OCI-M1 (cell line): ENCODE data around the gene RHOC.
"Not testable (repeated sequence)": the region's sequence is repeated elsewhere in the genome, so short reads cannot be mapped to it uniquely, and the experiment has no call there.

Experiments used
- DNase-seq: peaks from one replicate; lab custom pipeline; 2025; lab: John Stamatoyannopoulos, UW

Gene RHOC

DNA sequence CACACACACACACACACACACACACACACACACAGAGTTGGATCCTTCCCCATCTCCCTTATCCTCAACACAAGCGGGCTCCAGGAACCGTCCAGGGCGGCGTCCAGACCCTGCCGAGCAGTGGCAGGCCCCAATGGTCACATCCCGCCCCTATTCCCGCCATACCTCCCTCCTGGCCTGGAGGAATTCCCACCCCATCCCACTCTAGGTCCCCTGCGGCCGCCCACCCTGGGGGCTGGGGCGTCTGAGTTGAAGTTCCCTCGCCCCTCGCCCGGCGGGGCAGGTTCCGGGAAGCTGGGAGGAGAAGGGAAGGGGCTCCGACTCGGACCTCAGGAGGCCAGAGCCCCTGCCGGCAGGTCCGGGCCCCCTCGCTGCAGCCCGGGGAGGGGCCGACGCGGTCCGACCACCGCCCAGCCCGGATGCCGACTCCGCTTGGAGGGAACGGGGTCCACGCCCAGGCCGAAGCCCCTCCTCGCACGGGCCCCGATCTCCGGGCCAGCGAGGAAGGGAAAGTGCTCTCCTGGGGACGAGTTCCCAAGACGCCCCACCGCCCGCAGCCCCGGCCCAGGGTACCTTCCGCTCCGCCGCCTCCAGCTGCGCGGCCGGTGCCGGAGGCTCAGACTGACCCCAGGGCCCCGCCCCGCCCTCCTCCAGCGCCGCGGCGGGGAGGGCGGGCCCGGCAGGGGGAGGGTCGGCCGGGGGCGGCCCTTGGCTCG, at the start of gene RHOC:
RHOC (minus strand) TSS at position 623 of the 716 bp plus-strand sequence. CDS start 3,328 bp downstream, outside the sequence.
- DNase-seq, result peak; percentile 88

DNA sequence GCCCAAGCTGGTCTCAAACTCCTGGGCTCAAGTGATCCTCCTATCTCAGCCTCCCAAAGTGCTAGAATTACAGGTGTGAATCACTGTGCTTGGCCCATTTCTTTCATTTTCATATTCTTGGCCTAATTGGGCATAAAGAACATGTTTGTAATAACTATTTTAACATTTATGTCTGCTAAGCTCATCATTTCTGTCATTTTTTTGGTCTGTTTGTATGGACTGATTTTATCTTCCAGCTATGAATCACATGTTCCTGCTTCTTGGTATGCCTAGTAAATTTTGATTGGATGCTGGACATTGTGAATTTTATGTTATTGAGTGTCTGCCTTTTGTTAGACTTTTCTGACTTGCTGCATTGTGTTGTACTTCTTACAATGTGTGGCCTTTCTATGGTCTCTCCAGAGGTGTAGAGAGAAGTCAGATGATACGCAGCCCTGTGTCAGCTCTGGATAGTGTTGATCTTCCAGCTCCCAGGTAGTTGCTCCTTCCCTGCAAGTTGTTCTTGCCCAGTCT, 47.2 kb upstream of the RHOC start:
- DNase-seq, result no peak

DNA sequence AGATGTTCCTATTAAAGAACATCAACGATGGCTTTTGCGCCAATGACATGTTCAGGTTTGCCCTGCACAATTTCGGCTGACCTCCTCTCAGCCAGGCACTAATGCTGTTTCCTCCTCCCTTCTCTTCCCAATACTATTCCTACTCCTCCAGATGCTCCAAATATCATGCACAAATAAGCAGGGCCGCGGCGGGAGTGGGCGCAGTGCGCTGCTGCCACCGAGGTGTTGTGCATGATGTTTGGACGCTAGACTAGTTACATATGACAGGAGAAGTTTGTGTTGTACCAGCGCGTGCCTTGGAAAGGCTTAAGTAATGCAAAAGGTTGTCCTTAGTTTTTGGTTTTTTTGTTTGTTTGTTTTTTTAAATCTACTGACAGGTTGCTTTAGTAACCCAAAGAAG, 41.5 kb upstream of the RHOC start:
- DNase-seq, result no peak

DNA sequence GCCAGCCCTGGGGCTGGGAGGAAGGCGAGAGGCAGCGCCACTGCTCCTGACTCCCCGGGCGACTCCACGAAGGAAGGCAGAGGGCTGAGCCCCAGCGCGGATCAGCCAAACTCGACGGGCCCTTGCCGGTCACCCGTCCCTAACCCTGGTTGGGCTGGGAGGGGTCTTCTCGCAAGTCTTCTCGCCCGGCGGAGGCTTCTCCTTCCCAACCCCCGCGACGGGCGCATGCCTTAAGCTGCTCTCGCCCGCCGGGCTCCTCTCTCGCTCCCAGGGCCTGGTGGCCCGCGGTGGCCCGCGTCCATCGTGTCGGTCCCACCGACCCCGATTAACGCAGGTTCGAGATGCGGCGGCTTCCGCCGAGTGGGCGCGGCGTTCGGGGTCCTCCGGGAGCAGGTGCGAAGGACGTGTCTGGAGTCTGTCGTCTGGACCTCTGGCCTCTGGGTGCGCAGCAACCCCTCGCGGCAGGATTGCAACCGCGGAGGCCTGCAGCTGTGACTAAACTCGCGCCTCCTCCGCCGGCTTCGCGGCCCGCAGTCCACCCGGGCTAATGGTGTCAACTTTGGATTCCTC, 37.2 kb upstream of the RHOC start:
- DNase-seq, result no peak

DNA sequence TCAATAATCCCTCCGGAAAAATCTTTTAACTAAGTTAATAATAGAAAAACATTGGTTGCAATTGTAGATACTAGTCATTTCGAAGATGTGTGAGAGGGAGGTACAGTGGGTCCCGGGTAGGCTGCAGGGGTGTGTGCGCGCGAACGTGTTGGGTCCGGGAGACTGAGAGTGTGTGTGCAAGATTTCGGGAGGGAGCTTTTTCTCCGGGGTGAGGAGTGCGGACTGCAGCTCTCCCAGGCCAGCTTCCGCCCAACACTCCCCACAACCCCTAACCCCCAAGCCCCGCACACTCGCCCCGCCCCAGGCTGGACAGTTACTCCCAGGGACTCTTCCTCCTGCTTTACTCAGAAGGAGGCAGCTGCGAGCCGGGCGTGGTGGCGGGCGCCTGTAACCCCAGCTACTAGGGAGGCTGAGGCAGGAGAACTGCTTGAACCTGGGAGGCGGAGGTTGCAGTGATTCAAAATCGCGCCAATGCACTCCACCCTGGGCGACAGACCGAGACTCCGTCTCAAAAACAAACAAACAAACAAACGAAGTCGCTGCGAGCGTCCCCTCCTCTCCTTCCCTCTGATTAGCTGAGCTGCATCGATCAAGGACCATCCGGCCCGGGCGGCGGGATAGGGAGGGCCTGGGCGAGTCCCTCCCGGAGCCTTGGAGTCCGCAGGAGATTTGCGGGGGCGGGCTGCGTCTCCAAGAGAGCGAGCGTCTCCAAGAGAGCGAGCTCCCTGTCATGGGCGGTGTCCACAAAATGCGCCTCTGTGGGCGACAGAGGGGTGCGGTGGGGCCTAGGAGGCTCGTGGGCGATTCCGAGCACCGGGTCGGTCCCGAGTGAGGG, 36.5 kb upstream of the RHOC start:
- no peak for DNase-seq

DNA sequence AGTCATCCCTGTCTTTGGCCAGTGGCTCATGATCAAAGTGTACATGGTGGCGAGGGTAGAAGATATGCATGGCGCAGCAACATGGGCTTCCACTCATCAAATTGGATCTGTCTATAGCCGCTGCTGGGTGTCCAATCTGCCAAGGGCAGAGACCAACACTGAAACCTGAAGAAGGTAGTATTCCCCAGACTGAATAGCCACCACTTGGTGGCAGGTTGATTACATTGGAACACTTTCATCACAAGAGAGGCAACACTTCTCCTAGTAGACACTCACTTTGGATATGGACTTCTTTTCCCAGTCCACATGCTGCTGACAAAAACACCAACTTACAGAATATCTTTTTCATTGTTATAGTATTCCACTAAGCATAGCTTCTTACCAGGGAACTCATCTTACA, 30.6 kb upstream of the RHOC start:
- peak; percentile 16 for DNase-seq

GRCh38 chr1:112735752-112736151, 28.8 kb upstream of the RHOC start:
- DNase-seq, result no peak

GRCh38 chr1:112731451-112731850, 24.5 kb upstream of the RHOC start:
- no peak for DNase-seq

DNA sequence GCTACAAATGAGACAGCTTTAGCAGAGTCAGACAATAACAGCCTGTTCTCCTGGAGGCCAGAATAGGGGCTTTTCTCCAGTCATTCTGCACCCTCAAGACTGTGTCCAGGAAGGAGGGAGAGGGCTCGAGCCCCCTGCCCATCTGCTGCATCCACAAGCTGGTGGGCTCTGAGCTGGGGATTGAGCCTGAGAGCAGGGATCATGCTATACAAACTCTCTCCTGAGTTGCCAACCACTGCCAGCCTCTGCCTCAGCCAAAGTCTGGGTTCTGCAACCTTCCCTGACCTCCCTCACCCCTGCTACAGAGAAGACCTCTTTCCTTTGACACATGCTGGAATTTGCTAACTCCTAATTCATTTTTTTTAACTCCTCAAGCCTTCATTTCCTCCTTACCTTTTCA, 23.0 kb upstream of the RHOC start:
- DNase-seq, result no peak

DNA sequence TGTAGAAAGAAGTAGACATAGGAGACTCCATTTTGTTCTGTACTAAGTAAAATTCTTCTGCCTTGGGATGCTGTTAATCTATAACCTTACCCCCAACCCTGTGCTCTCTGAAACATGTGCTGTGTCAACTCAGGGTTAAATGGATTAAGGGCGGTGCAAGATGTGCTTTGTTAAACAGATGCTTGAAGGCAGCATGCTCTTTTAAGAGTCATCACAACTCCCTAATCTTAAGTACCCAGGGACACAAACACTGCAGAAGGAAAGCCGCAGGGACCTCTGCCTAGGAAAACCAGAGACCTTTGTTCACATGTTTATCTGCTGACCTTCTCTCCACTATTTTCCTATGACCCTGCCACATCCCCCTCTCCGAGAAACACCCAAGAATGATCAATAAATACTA, 22.1 kb upstream of the RHOC start:
- not testable (repeated sequence) for DNase-seq

GRCh38 chr1:112728306-112728971, 21.5 kb upstream of the RHOC start:
- DNase-seq, result not testable (repeated sequence)

GRCh38 chr1:112727716-112728115, 20.8 kb upstream of the RHOC start:
- peak; percentile 41 for DNase-seq

- not testable (repeated sequence) for DNase-seq
These were observed 17.3 kb upstream of the RHOC start for GRCh38 chr1:112724240-112724639.

DNA sequence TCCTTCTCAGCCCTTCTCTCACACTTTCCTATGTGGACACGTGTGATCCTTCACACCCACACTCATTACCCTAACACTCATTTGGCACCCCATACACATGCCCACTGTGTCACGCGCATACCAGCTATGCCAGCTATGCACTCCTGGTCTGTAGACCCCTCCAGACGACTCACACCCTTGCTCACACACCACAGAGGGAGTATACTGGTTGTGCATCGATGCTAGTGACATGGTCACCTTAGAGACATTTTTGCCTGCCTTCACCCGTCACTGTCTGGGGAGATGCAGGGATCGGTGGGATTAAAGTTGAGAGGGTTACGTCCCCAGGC, 16.5 kb upstream of the RHOC start:
- no peak for DNase-seq

DNA sequence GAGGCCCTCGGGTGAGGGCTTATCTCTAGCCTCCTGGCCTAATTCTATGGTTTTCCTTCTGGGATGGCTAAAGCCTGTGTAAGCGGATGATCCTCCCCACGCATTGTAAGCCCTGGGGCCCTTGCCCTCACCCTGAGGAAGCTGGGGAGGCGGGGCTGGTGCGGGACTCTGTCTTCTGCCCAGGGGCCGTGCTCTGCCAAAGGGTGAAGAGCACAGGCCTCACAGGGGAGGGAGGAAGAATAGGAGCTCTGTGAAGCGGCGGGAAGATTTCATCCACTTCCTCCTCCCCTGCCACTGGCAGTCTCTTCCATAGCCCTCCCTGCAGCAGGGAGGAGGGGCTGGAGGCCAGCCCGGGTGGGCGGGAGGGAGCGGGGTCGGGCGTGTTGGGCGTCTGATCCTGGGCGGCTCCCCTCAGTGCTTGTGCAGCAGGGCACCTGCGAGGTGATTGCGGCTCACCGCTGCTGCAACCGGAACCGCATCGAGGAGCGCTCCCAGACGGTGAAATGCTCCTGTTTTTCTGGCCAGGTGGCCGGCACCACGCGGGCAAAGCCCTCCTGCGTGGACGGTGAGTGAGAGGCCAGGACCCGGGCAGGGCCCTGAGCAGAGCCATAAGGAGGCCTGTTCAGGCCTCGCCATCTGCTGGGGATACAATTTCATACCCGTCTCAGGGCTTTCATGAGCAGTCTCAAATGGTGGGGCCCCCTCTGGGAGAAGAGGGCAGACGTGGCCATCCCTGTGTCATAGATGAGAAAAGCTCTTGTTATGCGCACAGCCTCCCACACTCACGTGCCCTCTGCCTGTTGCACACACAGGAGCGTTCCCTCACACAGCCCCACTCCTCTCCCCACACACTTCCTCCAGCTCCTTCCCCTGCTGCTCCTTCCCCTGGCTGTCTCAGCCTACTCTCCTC, 15.9 kb upstream of the RHOC start:
- DNase-seq, result no peak

DNA sequence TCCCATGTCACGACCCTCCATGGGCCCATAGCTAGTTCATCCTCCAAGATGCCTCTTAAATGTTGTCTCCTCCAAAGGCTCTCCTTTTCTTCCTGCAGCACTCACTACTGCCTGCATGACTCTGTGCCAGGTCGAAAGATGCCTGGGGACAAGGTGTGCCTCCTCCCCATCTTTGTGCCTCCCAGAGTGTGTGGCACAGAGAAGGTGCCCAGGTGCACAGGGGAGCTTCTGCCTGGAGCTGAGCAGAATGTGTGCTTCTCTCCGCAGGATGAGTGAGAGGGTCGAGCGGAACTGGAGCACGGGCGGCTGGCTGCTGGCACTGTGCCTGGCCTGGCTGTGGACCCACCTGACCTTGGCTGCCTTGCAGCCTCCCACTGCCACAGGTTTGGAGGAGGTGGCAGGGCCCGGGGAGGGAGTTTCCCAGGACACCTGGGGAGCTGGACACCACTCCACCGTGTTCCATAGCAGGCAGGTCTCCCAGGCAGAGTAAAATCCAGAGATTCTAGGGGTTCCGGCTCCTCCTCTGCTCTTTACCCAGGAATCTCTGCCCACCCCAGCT, 15.1 kb upstream of the RHOC start:
- DNase-seq, result no peak

- not testable (repeated sequence) for DNase-seq
These were observed 14.4 kb upstream of the RHOC start for GRCh38 chr1:112721294-112721693.

DNA sequence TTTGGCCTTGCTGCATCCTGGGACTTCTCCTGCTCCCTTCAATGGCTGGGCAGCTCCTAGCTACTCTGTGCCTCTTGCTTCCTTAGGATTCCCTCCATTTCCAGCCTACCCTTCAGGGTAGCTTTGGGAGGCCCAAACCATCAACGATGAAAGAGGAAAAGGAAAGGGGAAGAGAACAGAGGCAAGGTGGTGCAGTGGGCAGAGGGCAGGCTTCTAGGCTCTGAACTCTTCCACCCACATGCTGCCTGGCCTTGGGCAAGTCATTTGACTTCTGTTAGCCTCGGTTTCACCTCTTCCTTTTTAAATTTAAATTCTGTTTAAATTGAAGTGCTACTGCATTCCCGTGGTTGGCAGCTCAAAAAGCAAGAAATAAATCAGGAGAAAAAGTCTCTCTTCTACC, 13.9 kb upstream of the RHOC start:
- DNase-seq, result no peak

GRCh38 chr1:112719706-112720105, 12.8 kb upstream of the RHOC start:
- no peak for DNase-seq

DNA sequence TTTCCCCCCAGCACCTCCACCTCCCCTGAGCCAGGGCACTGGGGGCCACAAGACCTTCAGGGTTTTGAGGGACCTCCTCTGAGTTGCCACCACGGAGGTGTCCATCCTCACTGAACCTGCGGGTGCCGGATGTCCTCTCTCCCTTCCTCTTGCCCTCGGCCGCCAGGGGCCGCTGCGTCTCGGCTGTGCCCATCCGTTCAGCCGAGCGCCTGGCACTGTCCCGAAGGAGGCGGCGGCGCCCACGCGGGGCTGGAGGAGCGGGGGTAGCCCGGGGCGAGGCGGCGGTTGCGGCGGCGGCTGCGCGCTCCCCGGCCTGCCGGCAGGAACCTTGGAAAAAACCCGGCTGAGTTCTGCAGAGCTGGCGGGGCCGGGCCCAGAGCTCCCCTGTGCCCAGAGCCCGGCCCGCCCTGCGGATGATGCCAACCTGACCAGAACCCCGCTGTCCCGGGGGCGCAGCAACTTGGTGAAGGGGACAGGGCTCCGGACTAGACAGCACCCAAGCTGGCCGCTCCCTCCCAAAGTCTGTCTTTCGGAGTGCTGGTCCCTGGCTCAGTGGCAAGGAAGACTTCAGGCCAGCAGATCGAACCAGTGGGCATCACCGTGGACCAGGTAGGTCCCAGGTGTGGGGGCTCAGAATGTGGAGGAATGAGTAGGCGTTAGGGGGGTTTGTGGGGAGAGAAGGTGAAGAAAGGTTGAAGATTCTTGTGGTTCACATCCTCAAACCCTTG, 11.9 kb upstream of the RHOC start:
- DNase-seq, result peak; percentile 60
